Measurements from ENCODE around the gene RAP1A.

DNA sequence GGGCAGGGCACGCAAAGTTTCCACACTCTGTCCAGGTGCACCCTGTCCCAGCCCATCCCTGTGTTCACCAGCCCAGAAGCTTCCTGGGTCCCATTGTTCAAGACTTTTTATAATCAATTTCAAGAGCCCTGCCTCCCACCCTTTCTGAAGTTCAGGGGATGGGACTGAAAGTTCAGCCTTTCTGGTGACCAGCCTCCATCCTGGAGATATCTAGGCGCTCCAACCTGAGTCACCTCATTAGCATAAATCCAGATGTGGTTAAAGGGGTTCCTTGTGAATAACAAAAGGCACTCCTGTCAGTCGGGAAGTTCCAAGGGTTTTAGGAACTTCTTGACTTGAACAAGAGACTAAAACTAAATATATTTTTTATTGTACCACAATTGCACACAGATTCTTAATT is 48.4 kb upstream of the RAP1A start:
- TF ChIP-seq, protein P1, sequence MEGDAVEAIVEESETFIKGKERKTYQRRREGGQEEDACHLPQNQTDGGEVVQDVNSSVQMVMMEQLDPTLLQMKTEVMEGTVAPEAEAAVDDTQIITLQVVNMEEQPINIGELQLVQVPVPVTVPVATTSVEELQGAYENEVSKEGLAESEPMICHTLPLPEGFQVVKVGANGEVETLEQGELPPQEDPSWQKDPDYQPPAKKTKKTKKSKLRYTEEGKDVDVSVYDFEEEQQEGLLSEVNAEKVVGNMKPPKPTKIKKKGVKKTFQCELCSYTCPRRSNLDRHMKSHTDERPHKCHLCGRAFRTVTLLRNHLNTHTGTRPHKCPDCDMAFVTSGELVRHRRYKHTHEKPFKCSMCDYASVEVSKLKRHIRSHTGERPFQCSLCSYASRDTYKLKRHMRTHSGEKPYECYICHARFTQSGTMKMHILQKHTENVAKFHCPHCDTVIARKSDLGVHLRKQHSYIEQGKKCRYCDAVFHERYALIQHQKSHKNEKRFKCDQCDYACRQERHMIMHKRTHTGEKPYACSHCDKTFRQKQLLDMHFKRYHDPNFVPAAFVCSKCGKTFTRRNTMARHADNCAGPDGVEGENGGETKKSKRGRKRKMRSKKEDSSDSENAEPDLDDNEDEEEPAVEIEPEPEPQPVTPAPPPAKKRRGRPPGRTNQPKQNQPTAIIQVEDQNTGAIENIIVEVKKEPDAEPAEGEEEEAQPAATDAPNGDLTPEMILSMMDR (IDR thresholded peaks at IDR 0.05; ENCODE audit: low read depth, low read length, missing input control) = no peak
- TF ChIP-seq, protein P2, sequence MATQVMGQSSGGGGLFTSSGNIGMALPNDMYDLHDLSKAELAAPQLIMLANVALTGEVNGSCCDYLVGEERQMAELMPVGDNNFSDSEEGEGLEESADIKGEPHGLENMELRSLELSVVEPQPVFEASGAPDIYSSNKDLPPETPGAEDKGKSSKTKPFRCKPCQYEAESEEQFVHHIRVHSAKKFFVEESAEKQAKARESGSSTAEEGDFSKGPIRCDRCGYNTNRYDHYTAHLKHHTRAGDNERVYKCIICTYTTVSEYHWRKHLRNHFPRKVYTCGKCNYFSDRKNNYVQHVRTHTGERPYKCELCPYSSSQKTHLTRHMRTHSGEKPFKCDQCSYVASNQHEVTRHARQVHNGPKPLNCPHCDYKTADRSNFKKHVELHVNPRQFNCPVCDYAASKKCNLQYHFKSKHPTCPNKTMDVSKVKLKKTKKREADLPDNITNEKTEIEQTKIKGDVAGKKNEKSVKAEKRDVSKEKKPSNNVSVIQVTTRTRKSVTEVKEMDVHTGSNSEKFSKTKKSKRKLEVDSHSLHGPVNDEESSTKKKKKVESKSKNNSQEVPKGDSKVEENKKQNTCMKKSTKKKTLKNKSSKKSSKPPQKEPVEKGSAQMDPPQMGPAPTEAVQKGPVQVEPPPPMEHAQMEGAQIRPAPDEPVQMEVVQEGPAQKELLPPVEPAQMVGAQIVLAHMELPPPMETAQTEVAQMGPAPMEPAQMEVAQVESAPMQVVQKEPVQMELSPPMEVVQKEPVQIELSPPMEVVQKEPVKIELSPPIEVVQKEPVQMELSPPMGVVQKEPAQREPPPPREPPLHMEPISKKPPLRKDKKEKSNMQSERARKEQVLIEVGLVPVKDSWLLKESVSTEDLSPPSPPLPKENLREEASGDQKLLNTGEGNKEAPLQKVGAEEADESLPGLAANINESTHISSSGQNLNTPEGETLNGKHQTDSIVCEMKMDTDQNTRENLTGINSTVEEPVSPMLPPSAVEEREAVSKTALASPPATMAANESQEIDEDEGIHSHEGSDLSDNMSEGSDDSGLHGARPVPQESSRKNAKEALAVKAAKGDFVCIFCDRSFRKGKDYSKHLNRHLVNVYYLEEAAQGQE (IDR thresholded peaks at IDR 0.05) = no peak
- no peak for TF ChIP-seq GABPA (IDR thresholded peaks at IDR 0.05 in 1 of 2, conservative IDR thresholded peaks at IDR 0.05 in 1 of 2)
- TF ChIP-seq, protein P3, sequence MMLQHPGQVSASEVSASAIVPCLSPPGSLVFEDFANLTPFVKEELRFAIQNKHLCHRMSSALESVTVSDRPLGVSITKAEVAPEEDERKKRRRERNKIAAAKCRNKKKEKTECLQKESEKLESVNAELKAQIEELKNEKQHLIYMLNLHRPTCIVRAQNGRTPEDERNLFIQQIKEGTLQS (IDR thresholded peaks at IDR 0.05) = no peak
- TF ChIP-seq, protein P4, sequence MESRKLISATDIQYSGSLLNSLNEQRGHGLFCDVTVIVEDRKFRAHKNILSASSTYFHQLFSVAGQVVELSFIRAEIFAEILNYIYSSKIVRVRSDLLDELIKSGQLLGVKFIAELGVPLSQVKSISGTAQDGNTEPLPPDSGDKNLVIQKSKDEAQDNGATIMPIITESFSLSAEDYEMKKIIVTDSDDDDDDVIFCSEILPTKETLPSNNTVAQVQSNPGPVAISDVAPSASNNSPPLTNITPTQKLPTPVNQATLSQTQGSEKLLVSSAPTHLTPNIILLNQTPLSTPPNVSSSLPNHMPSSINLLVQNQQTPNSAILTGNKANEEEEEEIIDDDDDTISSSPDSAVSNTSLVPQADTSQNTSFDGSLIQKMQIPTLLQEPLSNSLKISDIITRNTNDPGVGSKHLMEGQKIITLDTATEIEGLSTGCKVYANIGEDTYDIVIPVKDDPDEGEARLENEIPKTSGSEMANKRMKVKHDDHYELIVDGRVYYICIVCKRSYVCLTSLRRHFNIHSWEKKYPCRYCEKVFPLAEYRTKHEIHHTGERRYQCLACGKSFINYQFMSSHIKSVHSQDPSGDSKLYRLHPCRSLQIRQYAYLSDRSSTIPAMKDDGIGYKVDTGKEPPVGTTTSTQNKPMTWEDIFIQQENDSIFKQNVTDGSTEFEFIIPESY (IDR thresholded peaks at IDR 0.05) = no peak

Data from liver (tissue), 3 donors.